GM18502 (cell line): Measurements from ENCODE around the gene IFI35.
A peak's percentile ranks its signal among the peaks of the same experiment; 100 is the strongest.

Experiments
- ATAC-seq: cut with Tn5 transposase; IDR thresholded peaks from one replicate; pipeline ENCODE4 v1.9.1; 2021; ENCODE audit warnings: mild to moderate bottlenecking; ENCODE audit not compliant: unreplicated experiment, poor library complexity

Gene IFI35

GRCh38 chr17:43020789-43021740, 14.5 kb downstream of the IFI35 start:
- no peak for ATAC-seq

DNA sequence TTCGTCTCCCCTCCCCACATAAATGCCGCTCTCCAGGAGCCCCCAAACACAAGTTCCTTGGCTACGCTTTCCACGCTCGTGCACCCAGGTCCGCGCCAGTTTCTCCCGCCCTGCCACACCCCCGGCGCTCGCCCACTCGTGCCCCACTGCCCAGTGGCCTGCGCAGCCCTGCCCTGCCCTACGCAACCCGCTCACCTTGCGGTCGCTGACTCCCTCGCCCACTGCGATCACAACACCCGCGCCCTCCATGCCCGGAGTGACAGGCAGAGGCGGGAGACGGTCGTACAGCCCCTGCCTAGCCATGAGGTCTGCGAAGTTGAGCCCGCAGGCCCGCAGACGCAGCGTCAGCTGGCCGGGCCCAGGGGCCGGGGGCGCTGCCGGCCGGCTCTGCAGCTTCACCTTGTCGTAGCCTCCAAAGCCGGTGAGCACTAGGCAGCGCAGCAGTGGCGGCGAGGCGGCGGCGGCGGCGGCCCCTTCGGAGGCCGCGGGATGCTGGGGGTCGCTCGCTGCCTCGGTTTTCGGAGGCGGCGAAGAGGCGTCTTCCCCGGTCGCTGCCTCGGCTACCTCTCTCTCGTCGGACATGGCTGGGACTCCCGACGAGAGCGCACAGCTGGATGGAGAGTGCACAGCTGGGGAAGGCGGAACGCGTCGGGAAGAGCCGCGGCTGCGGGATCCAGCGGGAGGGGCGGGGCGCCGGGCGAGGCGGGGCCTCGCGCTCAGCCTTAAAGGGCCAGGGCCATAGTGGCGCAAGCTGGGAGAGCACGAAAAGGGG, 15.3 kb downstream of the IFI35 start, which contains the start of gene VAT1:
Gene VAT1, minus strand, starts transcription at position 645 of the 772 bp plus-strand sequence. Its CDS starts 63 bp downstream, at position 582.
- peak; percentile 42 for ATAC-seq

DNA sequence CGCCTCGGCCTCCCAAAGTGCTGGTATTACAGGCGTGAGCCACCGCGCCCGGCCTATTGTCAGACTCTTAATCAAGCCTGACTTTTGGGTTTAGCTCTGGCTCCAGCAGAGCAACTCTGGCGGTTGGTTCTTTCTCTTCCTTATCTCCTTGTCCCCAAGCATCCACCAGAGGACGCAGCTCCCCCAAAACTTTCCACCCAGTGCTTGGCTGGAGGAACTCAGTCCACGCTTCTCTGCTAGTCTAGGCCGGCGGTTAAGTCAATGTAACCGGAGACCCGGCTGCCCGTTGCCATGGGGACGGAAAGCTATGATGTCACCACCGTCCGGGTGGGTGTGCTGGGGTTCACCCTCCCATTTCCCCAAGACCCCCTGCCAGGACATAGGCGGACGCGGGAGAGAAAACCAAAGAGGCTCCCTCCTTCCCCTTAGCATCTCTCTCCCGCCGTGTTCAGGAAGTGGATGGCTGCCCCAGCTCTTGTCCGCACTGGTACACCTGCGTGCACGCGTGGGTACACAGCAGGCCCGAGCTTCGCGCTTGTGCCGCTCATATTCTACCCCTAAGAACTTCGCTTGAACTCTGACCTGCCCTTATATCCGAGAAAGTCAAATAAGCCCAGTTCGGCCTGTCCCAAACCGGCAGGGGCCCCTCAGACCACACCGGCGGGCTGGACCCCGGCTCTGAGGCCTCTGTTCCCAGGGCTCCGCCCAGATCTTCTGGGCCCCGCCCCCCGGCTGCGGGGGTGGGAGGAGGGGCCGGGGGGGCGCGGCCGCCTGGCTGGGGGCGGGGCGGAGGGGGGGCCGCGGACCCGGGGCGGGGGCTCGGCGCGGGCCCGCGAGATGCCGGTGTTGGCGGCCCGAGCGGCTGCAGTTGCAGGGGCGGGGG, 18.1 kb downstream of the IFI35 start, which contains the start of gene RND2:
Gene RND2, plus strand, starts transcription at position 825 of the 883 bp plus-strand sequence. CDS start 117 bp downstream, outside the sequence.
- ATAC-seq = no peak

GRCh38 chr17:43025290-43025657, 18.7 kb downstream of the IFI35 start:
- ATAC-seq = no peak

DNA sequence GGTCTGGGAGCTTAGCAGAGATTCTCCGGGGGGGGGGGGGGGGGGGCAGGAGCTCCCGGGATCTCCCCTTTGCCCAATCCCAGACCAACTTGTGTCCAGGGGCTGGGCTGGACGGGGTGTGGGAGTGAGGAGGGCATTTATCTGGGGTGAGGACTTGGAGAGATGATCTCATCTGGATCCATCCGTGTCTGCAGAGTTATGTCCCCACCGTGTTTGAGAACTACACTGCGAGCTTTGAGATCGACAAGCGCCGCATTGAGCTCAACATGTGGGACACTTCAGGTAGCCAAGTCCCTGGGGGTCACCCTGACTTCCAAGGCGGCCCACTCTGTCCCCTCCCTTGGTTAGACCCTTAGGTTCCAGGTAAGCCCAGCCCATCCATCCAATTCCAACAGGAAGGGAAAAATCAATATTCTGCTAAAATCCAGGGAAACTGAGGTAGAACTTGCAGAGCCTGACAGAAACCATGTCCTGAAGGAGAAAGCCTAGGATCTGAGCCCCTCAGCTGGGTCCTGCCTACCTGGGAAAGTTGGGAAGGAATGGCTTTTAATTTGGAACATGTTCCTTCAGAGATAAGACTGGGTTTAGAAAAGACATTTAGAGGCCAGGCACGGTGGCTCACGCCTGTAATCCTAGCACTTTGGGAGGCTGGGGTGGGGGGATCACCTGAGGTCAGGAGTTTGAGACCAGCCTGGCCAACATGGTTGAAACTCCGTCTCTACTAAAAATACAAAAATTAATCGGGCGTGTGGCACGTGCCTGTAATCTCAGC, 19.4 kb downstream of the IFI35 start:
- no peak for ATAC-seq

DNA sequence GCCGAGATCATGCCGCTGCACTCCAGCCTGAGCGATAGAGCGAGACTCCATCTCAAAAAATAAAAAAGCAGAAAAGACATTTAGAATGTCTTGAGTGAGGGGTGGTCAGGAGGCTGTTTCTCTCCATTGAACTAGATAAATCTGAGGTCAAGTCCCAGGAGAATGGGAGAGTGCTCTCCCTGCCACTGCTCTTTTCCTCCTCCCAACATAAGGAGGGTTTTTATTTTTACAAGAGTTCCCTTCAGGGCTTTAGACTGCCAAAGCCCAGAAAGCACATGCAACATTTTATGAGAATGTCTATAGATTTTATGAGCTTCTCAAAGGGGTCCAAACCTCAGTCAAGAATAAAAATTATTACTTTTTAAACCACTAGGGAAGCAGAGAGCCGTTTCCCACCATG, 20.0 kb downstream of the IFI35 start:
- no peak for ATAC-seq

- no peak for ATAC-seq
Observed at GRCh38 chr17:43027091-43028032, 20.8 kb downstream of the IFI35 start.

GRCh38 chr17:43028221-43028861, 21.8 kb downstream of the IFI35 start:
- ATAC-seq = no peak

- ATAC-seq = no peak
Observed at GRCh38 chr17:43030137-43030767, 23.7 kb downstream of the IFI35 start.

DNA sequence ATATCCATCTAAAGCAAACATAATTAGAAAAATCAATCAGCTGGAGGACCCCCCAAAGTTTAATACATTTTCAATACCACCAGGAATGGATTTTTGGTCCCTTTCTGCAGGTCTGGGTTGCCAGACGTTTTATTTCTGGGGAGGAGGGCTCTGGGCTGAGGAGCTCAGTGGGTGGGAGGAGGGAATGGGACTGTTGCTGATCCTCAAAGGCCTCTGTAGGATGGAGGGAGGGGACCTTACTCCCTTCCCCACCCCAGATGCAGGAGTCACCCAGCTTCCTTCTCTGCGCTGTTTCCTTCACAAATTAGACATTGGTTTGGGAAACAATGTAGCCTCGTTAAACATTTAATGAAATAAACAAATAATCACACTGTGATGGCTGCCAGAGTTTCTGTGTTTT, 25.1 kb downstream of the IFI35 start:
- no peak for ATAC-seq

GRCh38 chr17:43033948-43034881, 27.6 kb downstream of the IFI35 start:
- ATAC-seq = no peak

DNA sequence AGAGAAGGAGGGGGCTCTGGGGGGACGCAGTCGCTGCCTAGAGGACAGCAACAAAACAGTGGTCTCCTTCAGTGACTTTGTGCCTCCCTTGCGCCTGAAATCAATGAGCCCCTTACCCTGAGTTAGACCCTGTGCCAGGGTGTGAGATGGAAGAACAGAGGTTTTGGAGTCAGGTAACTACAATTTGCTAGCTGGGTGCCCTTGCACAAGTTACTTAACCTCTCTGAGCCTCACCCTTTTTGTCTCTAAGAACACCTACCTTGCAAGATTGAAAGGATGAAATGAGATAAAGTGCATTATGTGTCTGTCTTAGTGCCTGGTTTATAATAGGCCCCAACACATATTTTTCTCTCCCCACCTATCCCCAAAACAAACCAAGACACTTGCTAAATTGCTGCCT, 28.3 kb downstream of the IFI35 start:
- ATAC-seq = no peak

DNA sequence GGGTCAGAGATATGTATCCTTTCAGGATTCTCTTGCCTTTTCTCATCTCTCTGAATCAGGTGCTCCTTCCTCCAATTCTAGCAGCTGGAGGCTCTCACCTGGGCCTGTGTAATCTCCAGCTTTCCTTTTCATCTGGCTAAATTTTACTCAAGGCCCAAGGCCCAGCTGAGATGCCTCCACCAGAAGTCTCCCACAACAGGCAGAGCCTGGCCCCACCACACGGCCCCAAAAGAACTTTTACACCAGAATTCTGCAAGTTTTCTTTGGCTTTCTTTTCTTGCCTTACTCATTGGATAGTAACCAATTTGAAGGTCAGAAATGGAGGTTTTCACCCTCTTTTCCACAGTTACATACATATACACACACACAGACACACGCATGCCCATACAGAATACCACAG, 33.1 kb downstream of the IFI35 start:
- ATAC-seq = no peak

DNA sequence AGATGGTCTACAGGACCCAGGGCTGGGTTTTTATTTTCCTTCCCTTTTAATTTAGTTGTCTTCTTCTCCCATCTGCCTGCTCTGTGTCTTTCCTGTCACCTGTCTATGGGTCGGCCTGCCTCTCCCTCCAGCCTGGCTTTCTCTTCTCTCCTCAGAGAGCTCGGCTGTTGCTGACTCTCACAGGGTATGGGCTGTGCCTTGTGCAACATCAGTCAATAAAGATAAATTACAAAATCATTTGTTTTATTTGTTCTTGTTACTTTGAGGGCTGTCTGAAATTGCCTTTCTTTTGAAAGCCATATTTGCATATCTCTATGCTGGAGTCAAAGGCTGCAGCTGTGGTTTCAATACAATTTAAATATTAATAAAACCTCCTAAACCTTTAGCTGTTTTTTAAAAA, 34.1 kb downstream of the IFI35 start:
- no peak for ATAC-seq

- no peak for ATAC-seq
Observed at GRCh38 chr17:43042025-43042628, 35.5 kb downstream of the IFI35 start.

- no peak for ATAC-seq
Observed at GRCh38 chr17:43043307-43043706, 36.7 kb downstream of the IFI35 start.
